WI38 (cell line): ENCODE results near the gene PTBP3.
"Not testable (repeated sequence)": the region's sequence is repeated elsewhere in the genome, so short reads cannot be mapped to it uniquely, and the experiment has no call there.

Source experiments
- H3K4me3 ChIP-seq: 2 replicates; pipeline ENCODE4 v1.5.1; 2011; ENCODE audit warnings: low read depth, mild to moderate bottlenecking, control low read depth, low read length
- TF ChIP-seq, protein P1 (sequence below): IDR thresholded peaks from 2 replicates; pipeline ENCODE4 v1.5.1; 2012; ENCODE audit warnings: low read depth, mild to moderate bottlenecking, control low read depth, low read length

PTBP3 gene

DNA sequence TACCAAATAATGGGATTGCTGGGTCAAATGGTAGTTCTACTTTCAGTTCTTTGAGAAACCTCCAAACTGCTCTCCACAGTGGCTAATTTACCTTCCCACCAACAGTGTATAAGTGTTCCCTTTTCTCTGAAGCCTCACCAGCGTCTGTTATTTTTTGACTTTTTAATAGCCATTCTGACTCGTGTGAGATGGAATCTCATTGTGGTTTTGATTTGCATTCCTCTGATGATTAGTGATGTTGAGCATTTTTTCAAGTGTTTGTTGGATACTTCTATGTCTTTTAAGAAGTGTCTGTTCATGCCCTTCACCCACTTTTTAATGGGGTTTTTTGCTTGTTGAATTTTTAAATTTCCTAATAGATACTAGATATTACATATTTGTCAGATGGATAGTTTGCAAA is 129.9 kb downstream of the PTBP3 start:
- no peak overlapping the region for H3K4me3 ChIP-seq
- TF ChIP-seq, protein P1, sequence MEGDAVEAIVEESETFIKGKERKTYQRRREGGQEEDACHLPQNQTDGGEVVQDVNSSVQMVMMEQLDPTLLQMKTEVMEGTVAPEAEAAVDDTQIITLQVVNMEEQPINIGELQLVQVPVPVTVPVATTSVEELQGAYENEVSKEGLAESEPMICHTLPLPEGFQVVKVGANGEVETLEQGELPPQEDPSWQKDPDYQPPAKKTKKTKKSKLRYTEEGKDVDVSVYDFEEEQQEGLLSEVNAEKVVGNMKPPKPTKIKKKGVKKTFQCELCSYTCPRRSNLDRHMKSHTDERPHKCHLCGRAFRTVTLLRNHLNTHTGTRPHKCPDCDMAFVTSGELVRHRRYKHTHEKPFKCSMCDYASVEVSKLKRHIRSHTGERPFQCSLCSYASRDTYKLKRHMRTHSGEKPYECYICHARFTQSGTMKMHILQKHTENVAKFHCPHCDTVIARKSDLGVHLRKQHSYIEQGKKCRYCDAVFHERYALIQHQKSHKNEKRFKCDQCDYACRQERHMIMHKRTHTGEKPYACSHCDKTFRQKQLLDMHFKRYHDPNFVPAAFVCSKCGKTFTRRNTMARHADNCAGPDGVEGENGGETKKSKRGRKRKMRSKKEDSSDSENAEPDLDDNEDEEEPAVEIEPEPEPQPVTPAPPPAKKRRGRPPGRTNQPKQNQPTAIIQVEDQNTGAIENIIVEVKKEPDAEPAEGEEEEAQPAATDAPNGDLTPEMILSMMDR = no peak

DNA sequence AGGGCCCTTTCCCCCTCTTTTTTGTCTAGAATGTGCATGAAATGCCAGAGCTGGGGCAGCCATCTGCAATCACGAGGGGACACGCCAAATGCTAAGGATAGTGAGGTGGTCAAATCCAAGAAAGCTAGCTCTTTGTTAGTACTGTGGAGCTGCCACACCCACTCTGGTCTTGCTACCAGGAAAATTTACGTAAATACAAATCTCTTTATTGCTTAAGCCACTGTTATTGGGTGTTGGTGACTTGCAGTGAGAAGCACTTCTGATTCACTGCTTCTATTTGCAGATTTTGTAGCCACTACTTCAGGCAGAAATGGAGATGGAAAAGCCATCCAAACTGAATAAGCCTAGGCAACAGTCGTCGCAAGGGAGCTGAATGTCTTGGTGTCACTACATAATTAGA is 132.7 kb downstream of the PTBP3 start:
- no peak overlapping the region for H3K4me3 ChIP-seq
- TF ChIP-seq, protein P1 = no peak

DNA sequence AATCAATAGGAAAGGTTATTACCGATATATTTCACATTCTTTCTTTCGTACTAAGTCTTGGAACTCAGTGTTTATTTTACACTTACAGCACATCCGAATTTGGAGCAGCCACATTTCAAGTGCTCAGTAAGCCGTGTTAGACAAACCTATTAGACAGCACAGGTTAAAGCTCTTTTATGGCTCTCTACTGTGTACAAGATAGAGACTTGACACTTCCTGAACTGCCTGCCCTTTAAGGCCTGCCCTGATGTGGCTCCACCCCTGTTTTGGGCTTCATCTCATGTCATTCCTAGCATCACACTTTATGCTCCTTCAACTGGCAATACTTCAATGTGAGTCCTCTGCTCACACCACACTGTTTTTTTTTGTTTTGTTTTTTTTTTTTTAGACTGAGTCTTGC is 134.8 kb downstream of the PTBP3 start:
- no peak overlapping the region for H3K4me3 ChIP-seq
- TF ChIP-seq, protein P1 = no peak

DNA sequence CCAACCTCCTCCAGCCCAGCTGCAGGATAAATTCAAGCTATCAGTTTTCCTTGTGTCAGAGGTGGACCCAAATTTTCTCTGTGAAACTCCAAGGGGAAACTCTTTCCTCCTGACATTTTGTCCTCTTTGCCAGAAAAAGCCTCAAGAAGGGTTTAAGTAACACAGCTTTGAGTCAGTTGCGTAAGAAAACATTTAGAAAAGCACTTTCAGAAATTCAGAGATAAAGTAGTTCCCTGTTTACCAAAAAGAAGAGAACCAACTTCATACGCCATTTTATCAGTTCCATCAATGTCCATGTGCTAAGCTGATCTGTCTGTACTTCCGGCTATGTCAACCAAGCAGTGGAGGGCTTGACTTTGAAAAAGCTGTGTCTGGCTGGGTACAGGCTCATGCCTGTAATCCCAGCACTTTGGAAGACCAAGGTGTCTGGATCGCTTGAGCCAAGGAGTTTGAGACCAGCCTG is 138.4 kb downstream of the PTBP3 start:
- H3K4me3 ChIP-seq = no peak overlapping the region
- TF ChIP-seq, protein P1 = no peak

DNA sequence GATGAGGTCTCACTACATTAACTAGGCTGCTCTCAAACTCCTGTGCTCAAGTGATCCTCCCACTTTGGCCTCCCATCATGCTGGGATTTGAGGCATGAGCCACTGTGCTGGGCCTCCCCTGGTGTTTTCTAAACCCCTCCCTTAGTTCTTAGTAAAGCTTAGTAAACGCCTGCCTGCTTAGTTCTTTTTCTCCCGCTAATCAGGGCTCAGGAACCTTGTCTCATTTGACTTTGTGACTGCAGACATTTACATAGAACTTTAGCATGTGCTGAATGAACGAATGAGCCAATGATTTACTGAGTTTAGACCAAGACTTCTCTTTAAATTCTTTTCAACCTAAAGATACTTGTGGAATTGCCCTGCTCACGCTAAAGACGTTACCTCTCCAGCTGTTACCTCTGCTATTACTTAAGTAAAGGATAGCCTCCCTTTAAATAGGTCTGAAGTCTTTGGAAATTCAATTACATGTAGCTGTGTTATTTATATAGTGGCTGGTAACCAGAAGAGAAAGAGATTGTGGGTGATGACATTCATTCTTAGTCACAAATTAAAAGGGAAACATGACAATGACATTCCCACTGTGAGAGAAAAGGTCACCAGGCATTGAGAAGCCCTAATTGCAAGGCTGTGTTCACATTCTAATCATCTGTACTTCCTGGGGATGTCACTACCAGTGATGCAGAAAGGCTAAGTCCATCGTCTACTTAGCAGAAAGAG is 139.7 kb downstream of the PTBP3 start:
- TF ChIP-seq, protein P1 = no peak
- no peak overlapping the region for H3K4me3 ChIP-seq

DNA sequence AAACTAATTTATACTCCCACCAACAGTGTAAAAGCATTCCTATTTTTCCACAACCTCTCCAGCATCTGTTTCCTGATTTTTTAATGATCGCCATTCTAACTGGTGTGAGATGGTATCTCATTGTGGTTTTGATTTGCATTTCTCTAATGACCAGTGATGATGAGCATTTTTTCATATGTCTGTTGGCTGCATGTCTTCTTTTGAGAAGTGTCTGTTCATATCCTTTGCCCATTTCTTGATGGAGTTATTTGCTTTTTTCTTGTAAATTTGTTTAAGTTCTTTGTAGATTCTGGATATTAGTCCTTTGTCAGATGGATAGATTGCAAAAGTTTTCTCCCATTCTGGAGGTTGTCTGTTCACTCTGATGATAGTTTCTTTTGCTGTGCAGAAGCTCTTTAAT is 143.1 kb downstream of the PTBP3 start:
- H3K4me3 ChIP-seq = not testable (repeated sequence)

DNA sequence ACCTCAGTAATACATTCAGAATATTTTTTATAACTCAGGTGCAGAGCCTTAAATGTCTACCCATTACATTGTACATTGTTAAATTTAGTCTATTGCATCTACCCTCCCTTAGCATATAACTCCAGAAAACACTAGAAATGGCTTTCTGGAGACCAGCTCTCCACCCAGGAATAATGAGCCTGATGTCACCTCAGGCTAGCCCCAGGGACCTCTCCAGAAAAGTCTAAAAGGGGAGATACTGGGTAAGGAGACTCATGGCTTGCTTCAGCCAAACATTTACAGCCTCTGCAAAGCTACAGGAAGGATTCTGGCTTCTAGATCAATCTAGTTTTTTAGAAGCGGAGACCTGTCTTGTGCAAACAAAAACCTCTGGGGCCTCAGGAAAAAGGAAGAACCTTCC is 144.5 kb downstream of the PTBP3 start:
- TF ChIP-seq, protein P1 = no peak
- H3K4me3 ChIP-seq = no peak overlapping the region

DNA sequence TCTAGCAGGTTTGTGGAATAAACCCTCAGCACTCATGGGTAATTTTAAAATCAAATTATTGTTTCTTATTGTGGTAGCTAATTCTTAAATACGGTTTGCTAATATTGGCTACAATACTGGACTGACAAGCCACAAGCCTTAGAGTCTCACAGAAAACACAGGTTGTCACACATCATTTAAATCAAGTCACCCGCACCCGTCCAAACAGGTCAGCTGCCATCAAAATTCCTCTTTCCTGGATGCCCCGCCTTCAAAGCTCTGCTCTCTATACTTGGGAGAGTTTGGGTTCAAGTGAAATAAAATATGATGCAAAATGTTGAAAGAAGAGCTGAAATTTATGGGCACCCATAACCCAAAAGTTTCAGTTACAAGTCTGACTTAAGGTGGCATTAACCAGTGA is 146.0 kb downstream of the PTBP3 start:
- TF ChIP-seq, protein P1 = no peak
- no peak overlapping the region for H3K4me3 ChIP-seq
